Hepatocyte (in vitro differentiated cells): ENCODE measurements around the gene PDE4D. TPM values are rescaled to one million over a fixed set of nuclear protein-coding genes. Genes with fewer than 3 reads are reported as not detected.

Source experiments
- DNase-seq: peaks from one replicate; pipeline ENCODE4 v3.0.0-alpha.2; 2016; ENCODE audit warnings: low spot score
- H2AFZ ChIP-seq: fragments of 200-600 bp; sonication (generic); 2 replicates; pipeline ENCODE4 v1.6.0; 2016; ENCODE audit warnings: antibody characterized with exemption, mild to moderate bottlenecking
- H3K27ac ChIP-seq: fragments of 200-600 bp; sonication (generic); 2 replicates; pipeline ENCODE4 v1.5.1; 2016; ENCODE audit warnings: mild to moderate bottlenecking
- H3K27me3 ChIP-seq: fragments of 200-600 bp; sonication (generic); 2 replicates; pipeline ENCODE4 v1.6.1; 2016
- H3K36me3 ChIP-seq: fragments of 200-600 bp; sonication (generic); replicated peaks from 2 replicates; pipeline ENCODE4 v1.5.1; 2016; ENCODE audit warnings: low read depth; ENCODE audit not compliant: insufficient read depth
- H3K4me1 ChIP-seq: fragments of 200-600 bp; sonication (generic); 2 replicates; pipeline ENCODE4 v1.5.1; 2016; ENCODE audit warnings: mild to moderate bottlenecking, moderate library complexity; ENCODE audit not compliant: insufficient read depth
- H3K4me2 ChIP-seq: fragments of 200-600 bp; sonication (generic); 2 replicates; pipeline ENCODE4 v1.6.0; 2016
- H3K4me3 ChIP-seq: fragments of 200-600 bp; sonication (generic); 2 replicates; pipeline ENCODE4 v1.5.1; 2016; ENCODE audit warnings: mild to moderate bottlenecking
- H3K79me2 ChIP-seq: fragments of 200-600 bp; sonication (generic); 2 replicates; pipeline ENCODE4 v1.6.0; 2017; ENCODE audit warnings: mild to moderate bottlenecking
- H3K9me2 ChIP-seq: fragments of 200-600 bp; sonication (generic); replicated peaks from 2 replicates; pipeline ENCODE4 v1.6.0; 2017; ENCODE audit warnings: mild to moderate bottlenecking; ENCODE audit not compliant: insufficient read depth
- H3K9me3 ChIP-seq: fragments of 200-600 bp; sonication (generic); 2 replicates; pipeline ENCODE4 v1.5.1; 2016; ENCODE audit warnings: low read depth, mild to moderate bottlenecking
- H4K20me1 ChIP-seq: fragments of 200-600 bp; sonication (generic); 2 replicates; pipeline ENCODE4 v1.6.0; 2016; ENCODE audit warnings: mild to moderate bottlenecking; ENCODE audit not compliant: insufficient read depth, poor library complexity, severe bottlenecking
- EZH2 ChIP-seq: fragments of 200-600 bp; sonication (generic); IDR thresholded peaks from 2 replicates; pipeline ENCODE4 v1.6.1; 2016; ENCODE audit warnings: antibody characterized with exemption, mild to moderate bottlenecking, borderline replicate concordance
- EZH2phosphoT487 ChIP-seq: fragments of 200-600 bp; sonication (generic); IDR thresholded peaks from one replicate; pipeline ENCODE4 v1.6.1; 2018; ENCODE audit warnings: antibody characterized with exemption, mild to moderate bottlenecking, low read depth, moderate library complexity; ENCODE audit not compliant: unreplicated experiment, severe bottlenecking
- WGBS: methylation state at CpG from one replicate; pipeline ENCODE4 v1.1.6; 2016; ENCODE audit warnings: low lambda C conversion rate; ENCODE audit errors: missing lambda C conversion rate; 5-methylcytosine and 5-hydroxymethylcytosine counted together
- polyA plus RNA-seq: library from polyadenylated mRNA; unstranded; fragments of >200 nt; fragmentation: Nextera tagmentation; extraction: Ambion mirVana; gene quantifications from 2 replicates; pipeline ENCODE4 v1.2.1, GENCODE V29; 2016
- total RNA-seq: library from RNA; depleted of rRNA; stranded (reverse); fragments of >200 nt; gene quantifications from 2 replicates; pipeline ENCODE4 v1.2.3, GENCODE V29; 2014
- TF ChIP-seq, protein P1 (sequence below): fragments of 200-600 bp; sonication (generic); IDR thresholded peaks from 2 replicates; pipeline ENCODE4 v1.5.1; 2016; ENCODE audit warnings: antibody characterized with exemption, mild to moderate bottlenecking; ENCODE audit not compliant: poor library complexity

Gene PDE4D
- total and polyA plus RNA-seq, 2 experiments from 2014 or later: 14.5 to 45.2 TPM

GRCh38 chr5:59832577-59833301 lies 60.8 kb downstream of the PDE4D start:
- H3K9me2 ChIP-seq: no peaks in the 10 kb centered on the region
- no peak overlapping the region for H3K27ac ChIP-seq
- H3K27me3 ChIP-seq: no peaks in the 10 kb centered on the region
- H3K4me1 ChIP-seq: no peaks in the 10 kb centered on the region
- H3K9me3 ChIP-seq: no peaks in the 10 kb centered on the region
- DNase-seq: no peak
- H2AFZ ChIP-seq: no peak overlapping the region
- WGBS: 76% methylated on average over 7 of the region's 7 CpGs
- no peak overlapping the region for H3K4me3 ChIP-seq
- H3K79me2 ChIP-seq: no peaks in the 10 kb centered on the region
- no peaks in the 10 kb centered on the region for H4K20me1 ChIP-seq
- H3K36me3 ChIP-seq: no peaks in the 10 kb centered on the region
- H3K4me2 ChIP-seq: no peak overlapping the region
- TF ChIP-seq EZH2phosphoT487 (no peak), EZH2 (no peak)
- TF ChIP-seq, protein P1, sequence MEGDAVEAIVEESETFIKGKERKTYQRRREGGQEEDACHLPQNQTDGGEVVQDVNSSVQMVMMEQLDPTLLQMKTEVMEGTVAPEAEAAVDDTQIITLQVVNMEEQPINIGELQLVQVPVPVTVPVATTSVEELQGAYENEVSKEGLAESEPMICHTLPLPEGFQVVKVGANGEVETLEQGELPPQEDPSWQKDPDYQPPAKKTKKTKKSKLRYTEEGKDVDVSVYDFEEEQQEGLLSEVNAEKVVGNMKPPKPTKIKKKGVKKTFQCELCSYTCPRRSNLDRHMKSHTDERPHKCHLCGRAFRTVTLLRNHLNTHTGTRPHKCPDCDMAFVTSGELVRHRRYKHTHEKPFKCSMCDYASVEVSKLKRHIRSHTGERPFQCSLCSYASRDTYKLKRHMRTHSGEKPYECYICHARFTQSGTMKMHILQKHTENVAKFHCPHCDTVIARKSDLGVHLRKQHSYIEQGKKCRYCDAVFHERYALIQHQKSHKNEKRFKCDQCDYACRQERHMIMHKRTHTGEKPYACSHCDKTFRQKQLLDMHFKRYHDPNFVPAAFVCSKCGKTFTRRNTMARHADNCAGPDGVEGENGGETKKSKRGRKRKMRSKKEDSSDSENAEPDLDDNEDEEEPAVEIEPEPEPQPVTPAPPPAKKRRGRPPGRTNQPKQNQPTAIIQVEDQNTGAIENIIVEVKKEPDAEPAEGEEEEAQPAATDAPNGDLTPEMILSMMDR: no peak

GRCh38 chr5:59831326-59832010 lies 62.1 kb downstream of the PDE4D start:
- 52% methylated on average over 4 of the region's 4 CpGs for WGBS
- Histone ChIP-seq H3K36me3 (no peaks in the 10 kb centered on the region), H3K9me2 (no peaks in the 10 kb centered on the region), H2AFZ (no peak overlapping the region), H3K9me3 (no peaks in the 10 kb centered on the region), H3K79me2 (no peaks in the 10 kb centered on the region), H3K4me2 (peak overlapping the region; percentile 23), H3K4me1 (no peaks in the 10 kb centered on the region), H3K27ac (no peak overlapping the region), H3K4me3 (no peak overlapping the region), H4K20me1 (no peaks in the 10 kb centered on the region), H3K27me3 (no peaks in the 10 kb centered on the region)
- TF ChIP-seq EZH2 (no peak), EZH2phosphoT487 (no peak)
- TF ChIP-seq, protein P1: no peak
- DNase-seq: no peak

GRCh38 chr5:59830536-59831200 lies 62.9 kb downstream of the PDE4D start:
- Histone ChIP-seq H3K27me3 (no peaks in the 10 kb centered on the region), H3K9me3 (no peaks in the 10 kb centered on the region), H3K4me3 (no peak overlapping the region), H2AFZ (no peak overlapping the region), H3K36me3 (no peaks in the 10 kb centered on the region), H4K20me1 (no peaks in the 10 kb centered on the region), H3K4me1 (no peaks in the 10 kb centered on the region), H3K9me2 (no peaks in the 10 kb centered on the region), H3K79me2 (no peaks in the 10 kb centered on the region), H3K4me2 (no peak overlapping the region), H3K27ac (no peak overlapping the region)
- no peak for DNase-seq
- 72% methylated on average over 2 of the region's 2 CpGs for WGBS
- TF ChIP-seq, protein P1: no peak
- TF ChIP-seq EZH2phosphoT487 (no peak), EZH2 (no peak)
